Activated effector memory CD4-positive, alpha-beta T cell treated with Interleukin-2 at 50 U/mL for 16 hours (primary cell): ENCODE measurements around the gene ODF2.
A peak's percentile ranks its signal among the peaks of the same experiment; 100 is the strongest.
"Not testable (repeated sequence)": the region's sequence is repeated elsewhere in the genome, so short reads cannot be mapped to it uniquely, and the experiment has no call there.

Experiments
- DNase-seq: peaks from one replicate; pipeline ENCODE4 v3.0.0-alpha.2; 2020

ODF2 gene

DNA sequence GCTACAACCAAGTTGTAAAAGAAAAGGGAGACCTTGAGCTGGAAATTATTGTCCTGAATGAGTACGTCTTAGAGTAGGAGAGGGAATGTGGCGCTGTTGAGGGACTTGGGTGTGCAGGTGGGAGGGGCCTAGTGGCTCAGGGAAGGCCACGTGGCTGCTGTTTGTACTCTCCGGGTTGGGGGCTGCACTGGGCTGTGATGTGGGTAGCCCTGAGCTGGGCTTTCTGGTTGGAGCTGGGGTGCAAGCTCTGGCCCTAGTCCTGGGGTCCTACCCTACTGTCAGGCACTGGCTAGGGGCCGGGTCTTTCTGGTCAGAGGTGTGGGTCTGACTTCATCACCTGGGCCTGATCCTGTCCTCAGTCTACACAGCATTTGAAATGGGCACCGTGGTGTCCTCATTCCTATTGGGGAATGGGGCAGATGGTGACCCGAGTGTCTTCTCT lies 29.6 kb downstream of the ODF2 start:
- DNase-seq: no peak

DNA sequence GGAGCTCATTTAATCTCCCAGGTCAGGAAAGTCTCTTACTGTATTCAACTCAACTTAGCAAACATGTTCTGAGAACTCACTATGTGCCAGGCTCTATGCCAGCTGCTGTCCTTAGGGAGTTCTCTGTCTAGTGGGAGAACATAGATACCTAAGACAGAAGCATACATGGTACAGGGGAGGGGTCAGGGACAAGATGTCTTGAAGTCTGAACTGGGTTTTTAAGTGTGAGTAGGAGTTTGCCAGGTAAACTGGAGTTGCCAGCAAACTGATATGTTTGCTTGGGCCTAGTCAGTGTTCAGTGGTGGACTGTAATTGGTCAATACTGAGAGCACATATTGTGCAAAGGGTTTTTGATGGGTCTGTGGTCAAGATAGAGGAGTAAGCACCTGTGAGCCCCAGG lies 30.4 kb downstream of the ODF2 start:
- DNase-seq: no peak

DNA sequence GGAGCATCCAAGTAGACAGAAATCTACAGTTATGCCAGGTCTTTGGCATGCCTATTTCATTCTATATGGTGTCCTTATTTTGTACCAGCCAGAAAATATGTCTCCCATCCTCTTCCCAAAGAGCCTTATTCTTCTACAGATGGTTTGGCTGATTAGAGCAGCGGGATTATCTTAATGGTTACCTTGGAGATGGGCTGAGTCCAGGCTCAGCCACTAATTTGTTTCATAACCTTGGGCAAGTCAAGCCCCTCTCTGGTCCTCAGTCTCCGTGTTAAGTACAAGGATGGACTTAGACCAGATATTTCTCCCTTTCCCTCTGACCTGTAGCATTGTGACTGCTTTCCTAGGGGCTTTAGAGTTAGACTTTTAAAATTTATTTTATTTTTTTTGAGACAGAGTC lies 37.6 kb downstream of the ODF2 start:
- DNase-seq: no peak

DNA sequence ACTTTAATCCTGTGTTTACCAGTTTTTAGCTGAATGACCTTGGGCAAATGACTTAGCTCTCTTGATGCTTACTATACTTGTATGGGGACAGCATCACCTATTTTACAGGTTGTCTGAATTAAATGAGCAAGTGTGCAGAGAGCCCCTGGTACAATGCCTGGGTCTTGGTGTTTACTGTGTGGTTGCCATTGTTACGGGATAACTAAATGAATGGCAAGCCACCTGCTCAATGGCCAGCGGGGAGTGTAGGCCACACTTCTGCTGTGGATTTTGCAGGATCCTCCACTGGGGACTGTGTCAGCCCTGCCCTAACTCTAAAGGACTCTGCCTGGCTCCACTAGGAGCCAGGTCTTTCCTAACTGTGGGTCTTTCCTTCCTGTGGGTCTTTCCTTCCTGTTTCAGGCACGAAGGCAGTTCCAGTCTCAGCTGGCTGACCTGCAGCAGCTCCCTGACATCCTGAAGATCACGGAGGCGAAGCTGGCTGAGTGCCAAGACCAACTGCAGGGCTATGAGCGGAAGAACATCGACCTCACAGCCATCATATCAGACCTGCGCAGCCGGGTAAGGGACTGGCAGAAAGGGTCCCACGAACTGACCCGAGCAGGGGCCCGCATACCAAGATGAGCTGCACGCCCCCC lies 38.4 kb downstream of the ODF2 start:
- no peak for DNase-seq

DNA sequence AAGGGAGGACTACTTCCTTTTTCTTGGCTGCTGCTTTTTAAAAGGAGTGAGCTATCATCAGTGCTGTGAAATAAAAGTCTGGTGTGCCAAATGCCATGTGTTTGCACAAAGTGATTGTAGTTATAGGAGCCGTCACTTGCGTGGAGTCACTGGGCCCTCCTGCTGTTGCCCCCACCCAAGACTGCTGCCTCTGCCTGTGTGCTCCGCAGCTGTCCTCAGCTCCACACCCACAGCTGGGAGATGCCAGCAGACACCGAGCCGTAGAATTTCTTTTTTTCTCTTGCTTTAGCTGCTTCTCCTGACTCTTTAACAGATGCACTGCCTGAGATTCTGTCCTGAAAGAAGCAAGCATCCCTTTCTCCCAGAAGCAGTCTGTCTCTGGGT lies 38.9 kb downstream of the ODF2 start:
- DNase-seq: no peak

DNA sequence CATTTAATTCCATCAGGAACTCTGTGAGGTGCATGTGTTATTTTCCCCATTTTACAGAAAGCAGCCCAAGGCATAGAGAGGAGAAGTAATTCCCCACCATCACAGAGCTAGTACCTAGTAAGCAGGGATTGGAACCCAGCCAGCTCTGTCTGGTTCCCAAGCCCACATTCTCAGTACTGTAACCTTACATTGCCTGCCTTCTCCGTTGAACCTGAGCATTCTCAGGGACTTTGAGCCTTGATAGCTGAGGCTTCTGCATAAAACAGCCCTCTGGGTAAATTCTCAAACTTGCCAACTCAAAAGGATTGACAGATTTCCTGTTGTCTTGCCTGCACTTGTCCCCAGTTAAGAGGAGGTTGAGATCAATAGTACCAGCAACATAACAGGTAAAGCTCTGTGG lies 39.5 kb downstream of the ODF2 start:
- DNase-seq: no peak

DNA sequence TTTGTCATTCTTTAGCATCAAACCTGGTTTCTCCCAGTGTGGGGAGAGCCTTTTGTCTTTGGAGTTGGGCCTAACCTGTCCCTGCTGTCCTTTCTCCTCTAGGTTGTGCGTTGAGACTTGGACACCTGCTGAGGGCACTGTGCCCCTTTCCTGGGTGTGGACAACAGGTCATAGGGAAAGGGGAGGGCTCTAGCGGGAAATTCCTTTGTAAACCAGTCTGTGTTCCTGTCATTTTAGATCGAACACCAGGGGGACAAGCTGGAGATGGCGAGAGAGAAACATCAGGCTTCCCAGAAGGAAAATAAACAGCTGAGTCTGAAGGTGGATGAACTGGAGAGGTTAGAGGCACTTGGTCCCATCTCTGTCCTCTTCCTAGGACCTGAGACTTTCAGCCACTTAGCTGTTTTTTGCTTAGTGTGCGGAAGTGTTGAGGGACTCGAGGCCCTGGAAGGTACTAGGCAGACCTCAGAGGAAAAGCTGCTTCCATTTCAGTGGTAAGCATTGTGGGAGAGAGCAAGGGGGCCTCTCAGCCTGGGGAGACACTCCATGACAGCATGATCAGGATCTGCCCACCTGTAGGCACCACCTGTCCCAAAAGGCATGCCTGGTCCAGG lies 40.1 kb downstream of the ODF2 start:
- no peak for DNase-seq

DNA sequence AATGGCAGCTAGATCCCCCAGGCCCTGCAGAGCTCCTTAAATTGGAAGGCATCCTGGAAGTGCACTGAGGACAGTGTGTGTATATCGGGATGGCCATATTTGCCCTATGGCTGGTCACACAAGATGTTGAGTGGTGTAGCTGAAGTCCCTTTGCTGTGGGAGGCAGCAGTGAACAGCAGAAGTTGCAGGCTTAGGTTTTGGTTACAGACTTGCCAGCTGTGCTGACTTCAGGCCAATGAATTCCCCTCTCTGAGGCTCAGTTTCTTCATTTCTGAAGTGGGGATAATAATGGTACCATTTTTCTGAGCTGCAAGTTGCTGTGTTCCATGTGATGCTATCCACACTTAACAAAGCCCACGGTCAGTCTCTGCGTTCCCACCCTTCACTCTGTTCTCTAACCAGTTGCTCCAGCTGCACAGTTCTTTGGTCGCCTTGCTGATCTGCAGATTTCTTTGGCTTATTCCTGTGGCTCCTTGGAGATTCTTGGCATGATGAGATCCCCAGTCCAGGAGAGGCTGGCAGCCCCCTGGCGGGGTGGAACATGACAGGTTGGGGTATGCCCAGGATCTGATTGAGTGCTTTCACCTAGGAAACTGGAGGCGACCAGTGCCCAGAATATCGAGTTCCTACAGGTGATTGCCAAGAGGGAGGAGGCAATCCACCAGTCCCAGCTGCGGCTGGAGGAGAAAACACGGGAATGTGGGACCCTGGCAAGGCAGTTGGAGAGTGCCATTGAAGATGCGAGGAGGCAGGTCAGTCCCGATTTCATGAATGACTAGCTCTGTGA lies 42.2 kb downstream of the ODF2 start:
- DNase-seq: no peak

DNA sequence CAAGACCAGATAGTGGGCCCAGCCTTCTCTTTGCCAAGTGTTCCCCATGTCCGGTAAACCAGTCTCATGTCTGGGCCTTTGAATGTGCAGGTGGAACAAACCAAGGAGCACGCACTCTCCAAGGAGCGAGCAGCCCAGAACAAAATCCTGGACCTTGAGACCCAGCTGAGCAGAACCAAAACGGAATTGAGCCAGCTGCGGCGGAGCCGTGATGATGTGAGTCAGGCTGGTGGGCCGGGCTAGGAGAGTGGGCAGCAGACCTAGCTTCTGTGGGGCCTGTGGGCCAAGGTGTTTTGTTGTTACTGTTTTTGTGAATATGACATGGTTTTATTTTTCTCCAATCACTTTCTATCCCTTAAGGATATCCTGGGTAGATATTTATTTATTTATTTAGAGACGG lies 43.1 kb downstream of the ODF2 start:
- DNase-seq: no peak

DNA sequence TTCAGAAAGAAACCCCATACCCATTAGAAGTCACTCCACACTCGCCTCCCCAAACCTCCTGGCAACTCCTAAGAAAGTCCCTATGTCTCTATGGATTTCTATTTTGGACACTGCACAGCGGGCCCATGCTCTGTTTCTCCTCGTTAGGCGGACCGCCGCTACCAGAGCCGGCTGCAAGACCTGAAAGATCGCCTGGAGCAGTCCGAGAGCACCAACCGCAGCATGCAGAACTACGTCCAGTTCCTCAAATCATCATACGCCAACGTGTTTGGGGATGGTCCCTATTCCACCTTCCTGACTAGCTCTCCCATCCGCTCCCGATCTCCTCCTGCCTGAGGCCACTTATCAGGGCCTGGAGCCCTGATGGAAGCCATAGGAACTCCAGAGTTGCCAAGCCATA lies 44.1 kb downstream of the ODF2 start:
- DNase-seq: no peak

DNA sequence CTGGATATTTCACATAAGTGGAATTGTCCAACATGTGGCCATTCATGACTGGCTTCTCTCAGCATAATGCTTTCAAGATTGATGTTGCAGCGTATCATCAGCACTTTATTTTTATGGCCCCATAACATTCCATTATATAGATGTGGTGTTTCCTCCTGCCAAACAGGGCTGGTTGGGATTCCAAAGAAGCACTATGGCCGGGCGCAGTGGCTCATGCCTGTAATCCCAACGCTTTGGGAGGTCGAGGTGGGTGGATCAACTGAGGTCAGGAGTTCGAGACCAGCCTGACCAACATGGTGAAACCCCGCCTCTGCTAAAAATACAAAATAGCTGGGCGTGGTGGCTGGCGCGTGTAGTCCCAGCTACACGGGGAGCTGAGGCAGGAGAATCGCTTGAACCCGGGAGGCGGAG lies 47.6 kb downstream of the ODF2 start:
- not testable (repeated sequence) for DNase-seq

DNA sequence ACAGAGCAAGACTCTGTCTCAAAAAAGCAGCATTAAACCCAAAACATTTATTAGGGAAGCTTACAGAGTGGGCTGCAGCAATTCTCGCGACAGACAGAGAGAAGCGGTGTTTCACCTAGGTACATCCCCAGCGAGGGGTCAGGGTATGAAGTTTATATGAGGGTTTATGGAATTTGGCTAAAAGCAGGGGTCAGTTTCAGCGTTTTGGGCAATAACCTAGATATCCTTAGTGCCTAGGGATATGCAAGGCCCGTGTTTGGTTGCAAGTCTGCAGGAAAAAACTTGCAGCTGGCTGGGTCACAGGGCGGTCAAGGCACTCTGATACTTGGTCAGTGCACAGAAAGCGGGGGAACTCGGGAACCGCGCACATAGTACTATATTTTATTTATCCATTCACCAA lies 48.1 kb downstream of the ODF2 start:
- DNase-seq: no peak

DNA sequence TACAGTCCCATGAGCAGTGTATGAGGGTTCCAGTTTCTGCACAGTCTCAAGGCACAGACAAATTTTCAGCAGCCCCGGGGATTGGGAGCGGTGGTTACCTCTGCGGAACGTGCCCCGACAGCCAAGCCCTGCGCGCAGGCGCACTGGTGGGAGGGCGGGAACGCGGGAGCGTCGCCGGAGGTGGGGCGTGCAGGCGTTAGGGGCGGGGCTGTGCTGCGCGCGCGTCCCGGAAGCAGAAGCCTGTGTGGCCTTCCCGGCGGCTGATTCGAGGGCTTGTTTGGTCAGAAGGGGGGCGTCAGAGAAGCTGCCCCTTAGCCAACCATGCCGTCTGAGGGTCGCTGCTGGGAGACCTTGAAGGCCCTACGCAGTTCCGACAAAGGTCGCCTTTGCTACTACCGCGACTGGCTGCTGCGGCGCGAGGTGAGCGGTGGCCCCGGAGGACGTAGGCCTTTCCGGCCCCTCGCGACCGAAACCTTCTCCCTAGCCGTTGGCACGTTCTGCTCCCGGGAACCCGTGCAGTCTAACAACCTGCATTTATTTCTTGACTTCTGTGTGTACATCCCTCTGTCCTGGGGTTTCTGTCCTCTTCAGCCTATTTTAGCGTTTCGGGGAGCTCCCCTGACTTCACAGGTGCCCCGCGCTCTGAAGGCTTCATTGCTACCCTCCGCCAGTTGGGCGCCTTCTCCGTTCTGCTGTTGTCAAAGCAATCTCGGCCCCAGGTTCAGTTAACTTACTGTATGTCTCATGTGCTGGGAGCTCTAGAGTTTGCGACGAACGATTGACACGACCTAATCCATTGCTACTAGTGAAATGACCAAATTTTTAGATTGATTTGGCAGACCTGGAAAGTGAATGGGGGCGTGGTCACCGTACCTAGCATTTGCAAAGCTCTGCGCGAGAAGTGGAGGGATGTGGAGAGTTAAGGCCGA lies 48.9 kb downstream of the ODF2 start, which contains the start of gene GLE1:
Gene GLE1, plus strand, starts transcription at position 235 of the 929 bp plus-strand sequence. Its CDS starts 87 bp downstream, at position 322.
- DNase-seq: peak; percentile 96

DNA sequence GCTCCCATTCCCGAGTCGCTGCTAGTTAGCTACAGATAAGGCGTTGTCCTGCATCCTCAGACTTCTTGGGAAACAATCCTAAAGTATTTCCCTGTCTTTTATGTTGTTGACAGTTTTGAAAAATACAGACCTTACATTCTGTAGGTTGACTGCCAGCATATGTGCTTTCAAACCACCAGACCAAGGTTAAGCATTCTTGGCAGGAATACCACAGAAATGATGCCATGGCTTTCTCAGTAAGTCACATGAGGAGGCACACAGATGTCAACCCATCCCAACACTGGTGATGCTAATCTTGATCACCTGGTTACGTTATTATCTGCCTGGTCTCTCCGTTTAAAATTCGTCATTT lies 49.6 kb downstream of the ODF2 start:
- no peak for DNase-seq

DNA sequence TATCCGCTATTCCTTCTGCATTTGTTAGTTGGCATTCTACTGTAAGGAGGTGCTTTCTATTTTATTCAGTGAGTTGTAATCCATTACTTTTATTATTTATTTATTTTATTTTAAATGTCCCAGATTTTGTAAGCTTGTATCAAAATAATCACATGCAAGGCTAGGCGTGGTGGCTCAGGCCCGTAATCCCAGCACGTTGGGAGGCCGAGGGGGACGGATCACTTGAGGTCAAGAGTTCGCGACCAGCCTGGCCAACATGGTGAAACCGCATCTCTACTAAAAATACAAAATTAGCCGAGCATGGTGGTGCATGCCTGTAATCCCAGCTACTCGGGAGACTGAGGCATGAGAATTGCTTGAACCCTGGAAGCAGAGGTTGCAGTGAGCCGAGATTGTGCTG lies 50.1 kb downstream of the ODF2 start:
- not testable (repeated sequence) for DNase-seq

DNA sequence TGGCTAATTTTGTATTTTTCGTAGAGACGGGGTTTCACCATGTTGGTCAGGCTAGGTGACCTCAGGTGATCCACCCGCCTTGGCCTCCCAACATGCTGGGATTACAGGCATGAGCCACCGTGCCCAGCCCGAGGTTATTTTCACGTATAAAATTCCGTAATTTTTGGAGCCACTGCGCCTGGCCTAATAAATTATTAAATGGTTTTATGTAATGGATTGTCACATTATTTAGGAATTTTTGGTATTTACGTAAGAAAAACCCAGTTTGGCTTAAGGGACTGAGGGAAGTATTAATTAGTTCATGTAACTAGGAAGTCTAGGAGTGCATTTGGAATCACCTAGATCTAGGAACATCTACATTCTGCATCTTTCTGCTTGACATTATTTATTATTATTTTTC lies 57.0 kb downstream of the ODF2 start:
- DNase-seq: no peak

DNA sequence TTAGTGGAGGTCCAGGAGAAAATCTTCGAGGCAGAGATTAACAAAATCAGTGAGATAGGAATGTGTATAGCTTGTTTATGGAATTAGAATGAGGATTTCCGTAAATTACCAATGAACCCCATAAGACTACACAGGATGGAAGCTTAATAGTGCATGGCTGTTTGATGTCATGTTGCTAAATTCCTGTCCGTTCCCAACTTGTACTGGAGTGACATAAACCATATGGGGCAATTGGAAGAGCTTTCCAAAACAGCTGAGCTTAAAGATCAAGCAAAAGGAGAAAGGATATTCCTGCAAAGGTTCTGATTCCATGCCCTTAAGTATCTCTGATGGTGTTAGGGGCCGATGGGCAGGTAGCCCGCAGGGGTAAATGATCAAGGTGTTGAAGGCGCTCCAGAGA lies 66.2 kb downstream of the ODF2 start:
- no peak for DNase-seq

DNA sequence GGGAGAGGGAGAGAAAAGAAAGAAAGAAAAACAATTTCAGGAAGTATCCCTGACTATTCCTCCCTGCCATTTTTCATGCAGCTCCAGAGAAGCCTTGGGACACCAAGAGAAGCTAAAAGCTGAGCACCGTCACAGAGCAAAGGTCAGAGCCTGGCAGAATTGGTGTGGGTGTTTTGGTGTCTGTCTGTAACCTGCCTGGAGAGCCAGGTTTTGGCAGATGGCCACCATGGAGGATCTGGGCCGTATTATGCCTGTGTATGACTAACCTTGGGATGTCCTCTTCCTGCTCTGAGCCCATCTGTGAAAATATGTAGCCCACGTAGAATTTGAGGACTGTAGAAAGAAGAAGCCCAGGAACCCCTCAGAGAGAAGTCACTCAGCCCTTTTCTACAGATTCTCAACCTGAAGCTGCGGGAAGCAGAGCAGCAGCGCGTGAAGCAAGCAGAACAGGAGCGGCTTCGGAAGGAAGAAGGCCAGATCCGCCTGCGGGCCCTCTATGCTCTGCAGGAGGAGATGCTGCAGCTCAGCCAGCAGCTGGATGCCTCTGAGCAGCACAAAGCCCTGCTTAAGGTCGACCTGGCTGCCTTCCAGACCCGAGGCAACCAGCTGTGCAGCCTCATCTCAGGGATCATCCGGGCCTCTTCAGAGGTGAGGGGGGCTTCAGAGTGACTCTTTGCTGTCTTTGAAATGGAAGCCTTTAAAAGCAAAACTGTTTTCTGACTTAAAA lies 67.6 kb downstream of the ODF2 start:
- DNase-seq: no peak

DNA sequence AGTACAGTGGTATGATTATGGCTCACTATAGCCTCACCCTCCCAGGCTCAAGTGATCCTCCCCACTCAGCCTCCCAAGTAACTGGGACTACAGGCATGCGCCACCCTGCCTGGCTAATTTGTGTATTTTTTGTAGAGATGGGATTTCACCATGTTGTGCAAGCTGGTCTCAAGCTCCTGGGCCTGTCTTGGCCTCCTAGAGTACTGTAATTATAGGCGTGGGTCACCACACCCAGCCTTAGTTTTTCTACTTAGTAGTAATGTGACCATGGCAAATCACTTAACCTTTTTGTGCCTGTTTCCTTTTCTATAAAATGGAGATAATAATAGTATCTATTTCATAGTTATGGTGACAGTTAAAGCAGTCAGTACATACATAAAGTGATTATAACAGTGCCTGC lies 70.9 kb downstream of the ODF2 start:
- DNase-seq: no peak

DNA sequence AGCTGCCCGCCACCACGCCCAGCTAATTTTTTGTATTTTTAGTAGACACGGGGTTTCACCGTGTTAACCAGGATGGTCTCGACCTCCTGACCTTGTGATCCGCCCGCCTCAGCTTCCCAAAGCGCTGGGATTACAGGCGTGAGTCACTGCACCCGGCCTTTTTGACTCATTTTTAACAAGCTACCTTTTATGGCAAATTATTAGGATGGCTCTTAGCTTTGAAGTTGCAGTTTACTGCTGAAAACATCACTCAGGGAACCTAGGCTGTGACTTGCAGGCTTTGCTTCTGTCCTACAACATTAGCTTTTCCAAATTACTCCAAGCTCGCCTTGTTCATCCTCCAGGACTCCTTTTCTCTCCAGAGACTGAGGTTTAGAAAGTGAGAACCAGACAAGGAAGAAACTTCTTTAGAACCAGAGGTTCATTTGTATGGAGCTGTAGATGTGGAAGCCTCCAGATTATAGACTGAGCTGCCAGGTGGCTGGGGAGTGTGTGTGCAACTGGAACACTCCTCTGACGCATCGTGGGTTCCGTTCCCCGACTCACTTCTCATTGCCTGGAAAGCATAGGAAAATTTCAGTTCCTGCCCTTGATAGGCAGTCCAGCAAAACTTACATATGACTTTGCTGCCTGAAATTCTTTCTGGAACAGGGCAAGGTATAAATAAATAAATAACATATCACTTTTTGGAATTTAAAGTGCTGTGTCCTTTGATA lies 72.8 kb downstream of the ODF2 start:
- DNase-seq: no peak

DNA sequence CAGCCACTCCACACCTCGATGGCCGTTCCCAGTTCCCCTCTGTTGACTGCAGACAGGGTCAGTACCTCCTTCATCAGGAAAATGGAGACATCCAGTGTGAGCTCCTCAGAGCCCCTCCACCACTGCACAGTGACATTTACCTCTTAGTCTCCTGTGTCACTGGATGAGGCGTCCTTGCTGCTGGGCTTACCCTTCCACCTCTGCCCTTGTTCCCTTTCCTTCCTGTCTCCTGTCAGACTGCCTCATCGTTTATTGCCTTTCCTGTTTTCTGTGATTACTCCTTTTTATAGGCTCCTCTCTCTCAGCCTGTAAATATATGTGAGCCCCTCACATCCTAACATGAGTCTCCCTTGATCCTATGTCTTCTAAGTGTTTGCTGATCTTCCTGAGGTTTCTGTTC lies 73.4 kb downstream of the ODF2 start:
- DNase-seq: no peak

DNA sequence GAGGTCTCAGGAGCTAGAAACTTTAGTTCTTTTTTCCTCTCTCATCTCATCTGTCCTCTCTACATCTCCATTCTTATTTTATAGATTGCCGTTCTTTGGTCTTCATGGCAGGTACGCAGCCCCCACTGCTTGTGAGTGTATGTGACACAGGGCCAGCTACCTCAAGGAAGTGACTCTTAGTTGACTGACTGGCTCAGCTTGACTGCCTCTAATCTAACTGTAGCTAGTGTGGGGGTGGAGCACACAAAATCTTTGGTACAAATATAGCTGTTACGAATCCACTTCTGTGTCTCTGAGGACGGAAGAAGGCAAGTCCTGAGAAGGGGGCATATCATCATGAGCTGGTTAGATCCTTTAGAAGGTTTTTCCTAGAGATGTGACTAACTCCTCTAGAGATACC lies 76.8 kb downstream of the ODF2 start:
- DNase-seq: no peak
